ENCODE results near the gene VSTM2L.

Gene VSTM2L

DNA sequence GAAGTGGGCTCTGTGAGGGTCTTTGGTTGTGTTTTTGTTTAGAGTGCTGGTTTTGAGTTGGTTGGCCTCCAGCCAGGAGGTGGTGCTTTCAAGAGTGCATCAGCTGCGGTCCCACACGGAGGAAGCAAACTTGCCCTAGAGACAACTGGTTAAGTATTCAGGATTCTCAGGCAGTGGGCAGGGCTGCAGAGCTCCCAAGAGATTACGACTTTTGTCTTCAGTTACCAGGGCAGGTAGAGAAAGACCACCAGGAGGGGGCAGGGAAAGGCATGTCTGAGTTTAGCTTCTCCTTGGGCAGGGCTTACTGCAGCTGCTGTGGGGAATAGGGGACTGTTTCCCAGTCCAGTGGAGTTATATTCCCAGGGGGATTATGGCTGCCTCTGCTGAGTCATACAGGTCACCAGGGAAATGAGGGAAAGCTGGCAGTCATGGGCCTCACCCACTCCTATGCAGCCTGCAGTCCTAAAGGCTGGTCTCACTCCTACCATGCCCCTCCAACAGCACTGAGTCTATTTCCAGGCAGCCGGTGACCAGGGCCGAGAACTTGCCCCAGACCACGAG, 66.0 kb downstream of the VSTM2L start:
- Histone ChIP-seq H4K20me1 (ENCODE audit: insufficient read depth, low read length) (no peaks in the 10 kb centered on the region), H2AFZ (ENCODE audit: low read depth, low read length) (no peak overlapping the region), H3K4me2 (ENCODE audit: low read length) (no peak overlapping the region), H3K27me3 (ENCODE audit: low read depth, low read length) (peaks cover 21% of the 10 kb centered on the region), H3K79me2 (ENCODE audit: low read length) (no peaks in the 10 kb centered on the region), H3K9ac (ENCODE audit: low read length) (no peak overlapping the region), H3K4me1 (ENCODE audit: low read length) (no peaks in the 10 kb centered on the region), H3K27ac (ENCODE audit: low read length) (no peak overlapping the region), H3K9me3 (ENCODE audit: insufficient read depth, low read length) (no peaks in the 10 kb centered on the region), H3K4me3 (ENCODE audit: low read length) (no peak overlapping the region), H3K36me3 (replicated peaks; ENCODE audit: low read depth, low read length) (no peaks in the 10 kb centered on the region)
- TF ChIP-seq, protein P1, sequence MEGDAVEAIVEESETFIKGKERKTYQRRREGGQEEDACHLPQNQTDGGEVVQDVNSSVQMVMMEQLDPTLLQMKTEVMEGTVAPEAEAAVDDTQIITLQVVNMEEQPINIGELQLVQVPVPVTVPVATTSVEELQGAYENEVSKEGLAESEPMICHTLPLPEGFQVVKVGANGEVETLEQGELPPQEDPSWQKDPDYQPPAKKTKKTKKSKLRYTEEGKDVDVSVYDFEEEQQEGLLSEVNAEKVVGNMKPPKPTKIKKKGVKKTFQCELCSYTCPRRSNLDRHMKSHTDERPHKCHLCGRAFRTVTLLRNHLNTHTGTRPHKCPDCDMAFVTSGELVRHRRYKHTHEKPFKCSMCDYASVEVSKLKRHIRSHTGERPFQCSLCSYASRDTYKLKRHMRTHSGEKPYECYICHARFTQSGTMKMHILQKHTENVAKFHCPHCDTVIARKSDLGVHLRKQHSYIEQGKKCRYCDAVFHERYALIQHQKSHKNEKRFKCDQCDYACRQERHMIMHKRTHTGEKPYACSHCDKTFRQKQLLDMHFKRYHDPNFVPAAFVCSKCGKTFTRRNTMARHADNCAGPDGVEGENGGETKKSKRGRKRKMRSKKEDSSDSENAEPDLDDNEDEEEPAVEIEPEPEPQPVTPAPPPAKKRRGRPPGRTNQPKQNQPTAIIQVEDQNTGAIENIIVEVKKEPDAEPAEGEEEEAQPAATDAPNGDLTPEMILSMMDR (IDR thresholded peaks at IDR 0.05; ENCODE audit: low read depth, low read length) = no peak
- no peak for TF ChIP-seq EZH2phosphoT487 (IDR thresholded peaks at IDR 0.05; ENCODE audit: low read depth)

DNA sequence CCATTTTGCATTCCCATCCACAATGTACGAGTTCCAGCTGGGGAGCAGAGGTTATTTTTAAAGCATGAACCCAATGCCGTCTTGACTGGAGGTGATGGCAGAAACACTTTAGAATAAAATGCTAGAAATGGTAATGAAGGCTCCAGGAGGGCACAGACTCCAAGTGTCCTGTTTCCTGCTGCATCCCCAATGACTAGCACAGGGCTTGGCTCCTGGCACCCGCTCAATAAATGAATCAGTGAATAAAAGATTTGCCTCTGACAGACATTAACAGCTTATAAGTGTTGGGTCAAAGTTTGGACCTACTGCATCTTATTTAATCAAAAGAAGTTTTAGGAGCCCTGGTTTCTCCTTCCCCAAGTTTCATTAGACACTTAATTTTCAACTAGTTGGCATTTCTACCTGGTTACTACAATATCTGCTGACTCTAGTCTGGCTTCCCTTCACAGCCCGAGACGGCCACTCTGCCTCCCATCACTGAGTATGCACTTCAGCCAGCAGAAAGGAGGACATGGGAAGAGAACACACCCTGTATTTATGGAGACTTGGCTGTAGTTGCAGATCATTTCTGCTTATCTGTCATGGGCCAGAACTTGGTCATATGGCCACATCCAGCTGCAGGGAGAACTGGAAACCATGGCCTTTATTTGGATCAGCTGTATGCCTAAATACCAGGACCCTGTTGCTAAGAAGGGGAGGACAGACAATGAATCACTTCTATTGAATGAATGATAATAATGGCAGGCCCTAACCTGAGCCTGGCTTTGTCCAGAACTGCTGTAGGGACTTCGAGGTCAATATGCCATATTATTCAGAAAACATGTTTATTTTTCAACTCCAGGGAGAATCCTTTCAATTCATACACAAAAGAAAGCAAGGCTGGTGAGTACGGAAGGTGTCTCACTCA, 67.3 kb downstream of the VSTM2L start:
- H3K27me3 ChIP-seq (ENCODE audit: low read depth, low read length) = peaks cover 11% of the 10 kb centered on the region; the same call in 1 of the 2 replicates
- H3K9me3 ChIP-seq (ENCODE audit: insufficient read depth, low read length) = no peaks in the 10 kb centered on the region
- H3K4me1 ChIP-seq (ENCODE audit: low read length) = no peaks in the 10 kb centered on the region
- H3K27ac ChIP-seq (ENCODE audit: low read length) = no peak overlapping the region
- H3K4me3 ChIP-seq (ENCODE audit: low read length) = no peak overlapping the region
- no peak for TF ChIP-seq EZH2phosphoT487 (IDR thresholded peaks at IDR 0.05; ENCODE audit: low read depth)
- TF ChIP-seq, protein P1 (IDR thresholded peaks at IDR 0.05; ENCODE audit: low read depth, low read length) = no peak
- no peak overlapping the region for H3K9ac ChIP-seq (ENCODE audit: low read length)
- no peak overlapping the region for H3K4me2 ChIP-seq (ENCODE audit: low read length)
- H3K36me3 ChIP-seq (replicated peaks; ENCODE audit: low read depth, low read length) = no peaks in the 10 kb centered on the region
- H2AFZ ChIP-seq (ENCODE audit: low read depth, low read length) = no peak overlapping the region
- no peaks in the 10 kb centered on the region for H4K20me1 ChIP-seq (ENCODE audit: insufficient read depth, low read length)
- no peaks in the 10 kb centered on the region for H3K79me2 ChIP-seq (ENCODE audit: low read length)

DNA sequence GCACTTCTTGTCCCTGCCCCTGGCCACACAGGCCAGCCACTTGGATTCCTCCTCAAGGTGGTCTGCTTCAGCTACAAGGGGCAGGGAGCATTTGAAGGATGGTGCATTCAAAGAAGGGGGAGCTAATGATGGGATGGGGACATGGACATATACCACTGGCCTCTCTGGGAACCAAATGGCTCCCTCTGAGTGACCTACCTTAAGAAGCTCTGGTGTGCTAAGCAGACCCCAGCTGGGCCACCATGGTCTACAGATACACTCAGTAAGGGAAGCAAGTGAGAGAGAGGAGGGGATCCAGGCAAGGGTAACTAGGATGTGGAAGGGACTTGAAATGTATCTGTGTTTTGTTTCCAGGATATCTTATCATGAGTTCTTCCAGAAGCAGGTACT, 67.9 kb downstream of the VSTM2L start:
- Histone ChIP-seq H3K27ac (ENCODE audit: low read length) (no peak overlapping the region), H3K9ac (ENCODE audit: low read length) (no peak overlapping the region), H3K36me3 (replicated peaks; ENCODE audit: low read depth, low read length) (no peaks in the 10 kb centered on the region), H3K9me3 (ENCODE audit: insufficient read depth, low read length) (no peaks in the 10 kb centered on the region), H3K4me2 (ENCODE audit: low read length) (no peak overlapping the region), H3K4me3 (ENCODE audit: low read length) (no peak overlapping the region), H3K4me1 (ENCODE audit: low read length) (no peaks in the 10 kb centered on the region), H3K27me3 (ENCODE audit: low read depth, low read length) (peaks cover 10% of the 10 kb centered on the region; the same call in 1 of the 2 replicates), H3K79me2 (ENCODE audit: low read length) (no peaks in the 10 kb centered on the region), H4K20me1 (ENCODE audit: insufficient read depth, low read length) (no peaks in the 10 kb centered on the region), H2AFZ (ENCODE audit: low read depth, low read length) (no peak overlapping the region)
- TF ChIP-seq, protein P1 (IDR thresholded peaks at IDR 0.05; ENCODE audit: low read depth, low read length) = no peak
- no peak for TF ChIP-seq EZH2phosphoT487 (IDR thresholded peaks at IDR 0.05; ENCODE audit: low read depth)

DNA sequence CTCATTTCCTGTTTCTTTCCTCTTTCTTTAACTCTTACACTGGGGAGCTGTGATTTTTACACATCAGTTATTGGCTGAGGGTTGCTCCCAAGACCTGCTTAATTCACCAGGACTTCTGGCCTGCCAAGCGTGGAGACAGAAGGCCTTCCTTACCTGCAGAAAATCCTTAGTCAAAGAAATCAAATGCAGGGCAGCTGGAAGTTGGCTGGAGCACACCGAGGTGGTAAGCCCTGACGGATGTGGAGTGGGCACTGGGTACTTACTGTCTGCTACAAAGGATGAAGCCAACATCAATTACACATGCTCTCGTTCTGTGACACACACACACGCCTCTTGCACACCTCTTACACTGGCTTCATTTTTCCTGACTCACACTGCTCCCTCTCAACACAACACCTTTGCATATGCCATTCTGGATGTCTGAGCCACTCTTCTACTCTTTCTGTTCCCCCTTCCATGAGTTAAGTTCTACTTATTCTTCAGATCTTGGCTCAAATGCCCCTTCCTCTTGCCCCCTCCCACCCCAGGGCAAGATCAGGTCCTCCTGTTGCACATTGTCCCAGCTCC, 68.7 kb downstream of the VSTM2L start:
- Histone ChIP-seq H3K79me2 (ENCODE audit: low read length) (no peaks in the 10 kb centered on the region), H3K27ac (ENCODE audit: low read length) (no peak overlapping the region), H4K20me1 (ENCODE audit: insufficient read depth, low read length) (no peaks in the 10 kb centered on the region), H3K36me3 (replicated peaks; ENCODE audit: low read depth, low read length) (no peaks in the 10 kb centered on the region), H3K4me2 (ENCODE audit: low read length) (no peak overlapping the region), H3K9me3 (ENCODE audit: insufficient read depth, low read length) (no peaks in the 10 kb centered on the region), H3K4me3 (ENCODE audit: low read length) (no peak overlapping the region), H3K9ac (ENCODE audit: low read length) (no peak overlapping the region), H3K27me3 (ENCODE audit: low read depth, low read length) (peaks cover 10% of the 10 kb centered on the region; the same call in 1 of the 2 replicates), H3K4me1 (ENCODE audit: low read length) (no peaks in the 10 kb centered on the region), H2AFZ (ENCODE audit: low read depth, low read length) (no peak overlapping the region)
- no peak for TF ChIP-seq EZH2phosphoT487 (IDR thresholded peaks at IDR 0.05; ENCODE audit: low read depth)
- TF ChIP-seq, protein P1 (IDR thresholded peaks at IDR 0.05; ENCODE audit: low read depth, low read length) = no peak

All from OCI-LY3 (cell line).